ENCODE data around the gene ARHGAP11B.
"Not testable (repeated sequence)": the region's sequence is repeated elsewhere in the genome, so short reads cannot be mapped to it uniquely, and the experiment has no call there.

The ARHGAP11B gene

GRCh38 chr15:30650012-30650929 lies 24.3 kb downstream of the ARHGAP11B start:
- ChIA-PET CTCF (no interaction called here), POLR2A (interaction anchor here (0.8 kb wide), 1 partner anchor 787 kb away, joined by 3 read pairs; no protein-coding TSS in a partner anchor)
- peaks cover 2% of the 10 kb centered on the region for H3K36me3 Mint-ChIP-seq (ENCODE audit: low read depth)
- TF ChIP-seq, protein P1, sequence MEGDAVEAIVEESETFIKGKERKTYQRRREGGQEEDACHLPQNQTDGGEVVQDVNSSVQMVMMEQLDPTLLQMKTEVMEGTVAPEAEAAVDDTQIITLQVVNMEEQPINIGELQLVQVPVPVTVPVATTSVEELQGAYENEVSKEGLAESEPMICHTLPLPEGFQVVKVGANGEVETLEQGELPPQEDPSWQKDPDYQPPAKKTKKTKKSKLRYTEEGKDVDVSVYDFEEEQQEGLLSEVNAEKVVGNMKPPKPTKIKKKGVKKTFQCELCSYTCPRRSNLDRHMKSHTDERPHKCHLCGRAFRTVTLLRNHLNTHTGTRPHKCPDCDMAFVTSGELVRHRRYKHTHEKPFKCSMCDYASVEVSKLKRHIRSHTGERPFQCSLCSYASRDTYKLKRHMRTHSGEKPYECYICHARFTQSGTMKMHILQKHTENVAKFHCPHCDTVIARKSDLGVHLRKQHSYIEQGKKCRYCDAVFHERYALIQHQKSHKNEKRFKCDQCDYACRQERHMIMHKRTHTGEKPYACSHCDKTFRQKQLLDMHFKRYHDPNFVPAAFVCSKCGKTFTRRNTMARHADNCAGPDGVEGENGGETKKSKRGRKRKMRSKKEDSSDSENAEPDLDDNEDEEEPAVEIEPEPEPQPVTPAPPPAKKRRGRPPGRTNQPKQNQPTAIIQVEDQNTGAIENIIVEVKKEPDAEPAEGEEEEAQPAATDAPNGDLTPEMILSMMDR (IDR thresholded peaks at IDR 0.05): no peak
- intact Hi-C loops (cut with micrococcal nuclease): no loop called here
- peak overlapping the region; percentile 52 for H3K4me3 Mint-ChIP-seq
- no peaks in the 10 kb centered on the region for H3K27me3 Mint-ChIP-seq
- peak overlapping the region; percentile 89 for H3K27ac Mint-ChIP-seq
- H3K4me1 Mint-ChIP-seq: peaks cover 17% of the 10 kb centered on the region
- no peaks in the 10 kb centered on the region for H3K9me3 Mint-ChIP-seq
- ATAC-seq (ENCODE audit: low read depth) (peak; percentile 99), DNase-seq (no peak)

DNA sequence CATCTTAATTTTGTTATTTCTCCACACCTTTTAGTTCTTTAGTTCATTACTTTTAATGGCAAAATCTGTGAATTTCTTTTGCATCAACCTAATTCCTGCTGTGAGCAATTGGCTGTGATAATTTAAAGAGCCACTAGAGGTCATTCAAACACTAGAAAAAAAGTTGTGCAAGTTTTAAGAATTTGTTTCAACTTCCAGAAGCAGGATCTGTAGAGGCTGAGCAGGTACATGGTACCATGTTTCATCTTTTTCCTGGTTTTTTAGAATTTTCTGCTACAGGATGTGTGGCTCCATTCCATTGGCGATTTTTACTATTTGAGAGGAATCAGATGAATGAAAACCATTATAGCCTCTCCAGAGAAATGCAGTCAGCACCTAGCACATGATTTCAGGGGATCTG lies 35.2 kb downstream of the ARHGAP11B start:
- H3K27ac Mint-ChIP-seq; POLR2A ChIA-PET; H3K36me3 Mint-ChIP-seq (ENCODE audit: low read depth); DNase-seq; H3K27me3 Mint-ChIP-seq; H3K9me3 Mint-ChIP-seq; H3K4me1 Mint-ChIP-seq; H3K4me3 Mint-ChIP-seq; ATAC-seq (ENCODE audit: low read depth): not testable (repeated sequence)
- CTCF ChIA-PET: interaction anchor here (1.2 to 4.2 kb wide), 4 partner anchors 92 to 830 kb away, joined by 7 to 24 read pairs (median 9); no protein-coding TSS in a partner anchor
- intact Hi-C loops (cut with micrococcal nuclease): loop anchor here (1.0 to 2.0 kb wide), 4 partner anchors 92 to 830 kb away; no protein-coding TSS in a partner anchor

- H3K9me3 Mint-ChIP-seq; POLR2A ChIA-PET; CTCF ChIA-PET; ATAC-seq (ENCODE audit: low read depth); H3K4me3 Mint-ChIP-seq; intact Hi-C loops (cut with micrococcal nuclease); H3K27me3 Mint-ChIP-seq; H3K36me3 Mint-ChIP-seq (ENCODE audit: low read depth); H3K4me1 Mint-ChIP-seq; DNase-seq; H3K27ac Mint-ChIP-seq: not testable (repeated sequence)
Measured at GRCh38 chr15:30669621-30670020, 43.7 kb downstream of the ARHGAP11B start.

- intact Hi-C loops (cut with micrococcal nuclease): no loop called here
- Mint-ChIP-seq H3K4me1 (no peaks in the 10 kb centered on the region), H3K27ac (no peak overlapping the region), H3K36me3 (ENCODE audit: low read depth) (no peaks in the 10 kb centered on the region), H3K27me3 (no peaks in the 10 kb centered on the region), H3K4me3 (no peak overlapping the region), H3K9me3 (no peaks in the 10 kb centered on the region)
- TF ChIP-seq, protein P1 (IDR thresholded peaks at IDR 0.05): no peak
- ATAC-seq (ENCODE audit: low read depth) (no peak), DNase-seq (no peak)
- POLR2A ChIA-PET: no interaction called here
- CTCF ChIA-PET: no interaction called here
Measured at GRCh38 chr15:30670056-30670455, 44.1 kb downstream of the ARHGAP11B start.

DNA sequence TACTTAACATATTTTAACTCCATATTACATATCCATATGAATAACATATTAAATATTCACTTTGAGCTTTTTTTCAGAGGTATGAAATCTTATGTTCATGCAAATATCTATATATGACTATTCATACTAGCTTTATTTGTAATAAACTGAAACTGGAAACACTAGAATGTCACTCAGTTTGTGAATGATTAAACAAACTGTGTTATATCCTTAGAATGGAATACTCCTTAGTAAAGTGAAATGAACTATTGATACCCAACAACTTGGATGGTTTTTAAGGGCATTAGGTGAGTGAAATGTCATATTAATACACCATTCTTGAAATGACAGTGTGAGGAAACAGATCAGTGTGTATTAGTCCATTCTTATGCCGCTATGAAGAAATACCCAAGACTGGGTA lies 45.4 kb downstream of the ARHGAP11B start:
- H3K4me3 Mint-ChIP-seq: no peak overlapping the region
- no peaks in the 10 kb centered on the region for H3K4me1 Mint-ChIP-seq
- no peaks in the 10 kb centered on the region for H3K36me3 Mint-ChIP-seq (ENCODE audit: low read depth)
- no peaks in the 10 kb centered on the region for H3K9me3 Mint-ChIP-seq
- no peak overlapping the region for H3K27ac Mint-ChIP-seq
- POLR2A ChIA-PET: no interaction called here
- no peak for ATAC-seq (ENCODE audit: low read depth)
- CTCF ChIA-PET: interaction anchor here (1.0 to 1.5 kb wide), 2 partner anchors 12 to 81 kb away, joined by 3 read pairs; no protein-coding TSS in a partner anchor
- no peak for DNase-seq
- intact Hi-C loops (cut with micrococcal nuclease): no loop called here
- no peaks in the 10 kb centered on the region for H3K27me3 Mint-ChIP-seq
- TF ChIP-seq, protein P1 (IDR thresholded peaks at IDR 0.05): no peak

DNA sequence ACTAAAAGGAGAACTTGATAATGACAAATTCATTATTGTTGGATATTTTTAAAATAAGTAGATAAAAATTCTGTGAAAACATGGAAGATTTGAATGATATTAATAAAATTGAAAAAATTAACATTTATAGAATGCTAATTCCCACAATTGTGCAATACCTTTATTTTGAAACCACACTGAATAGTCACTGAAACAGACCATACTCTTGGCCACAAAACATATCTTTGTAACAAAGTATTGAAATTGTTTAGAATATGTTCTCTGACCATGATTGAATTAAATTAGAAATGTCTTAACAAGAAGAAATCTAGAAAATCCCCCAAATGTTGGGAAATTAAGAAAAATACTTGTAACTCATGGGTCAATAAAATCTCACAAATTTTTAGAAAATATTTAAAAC lies 49.2 kb downstream of the ARHGAP11B start:
- no peaks in the 10 kb centered on the region for H3K4me1 Mint-ChIP-seq
- no peak overlapping the region for H3K4me3 Mint-ChIP-seq
- ChIA-PET CTCF (no interaction called here), POLR2A (no interaction called here)
- peaks cover 2% of the 10 kb centered on the region for H3K9me3 Mint-ChIP-seq
- ATAC-seq (ENCODE audit: low read depth) (no peak), DNase-seq (no peak)
- intact Hi-C loops (cut with micrococcal nuclease): no loop called here
- no peaks in the 10 kb centered on the region for H3K36me3 Mint-ChIP-seq (ENCODE audit: low read depth)
- TF ChIP-seq, protein P1 (IDR thresholded peaks at IDR 0.05): no peak
- no peak overlapping the region for H3K27ac Mint-ChIP-seq
- no peaks in the 10 kb centered on the region for H3K27me3 Mint-ChIP-seq

DNA sequence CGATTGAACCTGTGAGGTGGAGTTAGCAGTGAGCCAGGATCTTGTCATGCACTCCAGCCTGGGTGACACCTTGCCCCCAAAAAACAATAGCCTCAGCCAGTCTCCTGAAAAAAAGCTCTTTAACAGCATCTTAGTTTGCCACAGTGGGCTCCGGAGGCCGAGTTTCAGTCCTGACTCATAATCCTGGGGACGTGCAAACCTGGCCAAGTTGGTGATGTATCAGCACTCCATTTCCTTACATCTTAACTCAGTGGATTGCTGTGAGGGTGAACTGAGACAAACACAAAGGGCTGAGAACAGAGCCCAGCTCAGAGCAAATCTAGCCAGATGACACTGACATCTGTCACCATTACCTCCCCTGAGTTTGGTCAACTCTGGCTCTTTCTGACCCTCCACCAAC lies 50.0 kb downstream of the ARHGAP11B start:
- H3K27ac Mint-ChIP-seq; intact Hi-C loops (cut with micrococcal nuclease); ATAC-seq (ENCODE audit: low read depth); POLR2A ChIA-PET; DNase-seq; CTCF ChIA-PET; H3K9me3 Mint-ChIP-seq; H3K36me3 Mint-ChIP-seq (ENCODE audit: low read depth); H3K4me1 Mint-ChIP-seq; H3K27me3 Mint-ChIP-seq; H3K4me3 Mint-ChIP-seq: not testable (repeated sequence)

- H3K36me3 Mint-ChIP-seq (ENCODE audit: low read depth); H3K27ac Mint-ChIP-seq; POLR2A ChIA-PET; ATAC-seq (ENCODE audit: low read depth); H3K27me3 Mint-ChIP-seq; H3K9me3 Mint-ChIP-seq; intact Hi-C loops (cut with micrococcal nuclease); DNase-seq; H3K4me3 Mint-ChIP-seq; H3K4me1 Mint-ChIP-seq; CTCF ChIA-PET: not testable (repeated sequence)
Measured at GRCh38 chr15:30680997-30681396, 55.1 kb downstream of the ARHGAP11B start.
